Suppressor macrophage treated with lipopolysaccharide for 4 hours (primary cell): ENCODE data around the gene PRKAR2A.
A peak's percentile ranks its signal among the peaks of the same experiment; 100 is the strongest.
"Not testable (repeated sequence)": the region's sequence is repeated elsewhere in the genome, so short reads cannot be mapped to it uniquely, and the experiment has no call there.

Experiments used
- DNase-seq: peaks from one replicate; pipeline ENCODE4 v3.0.0-alpha.2; 2020

PRKAR2A gene

GRCh38 chr3:48723725-48724124, 123.9 kb downstream of the PRKAR2A start:
- DNase-seq = no peak

GRCh38 chr3:48723293-48723692, 124.4 kb downstream of the PRKAR2A start:
- not testable (repeated sequence) for DNase-seq

GRCh38 chr3:48716982-48717746, 130.5 kb downstream of the PRKAR2A start, which contains the start of gene IP6K2:
TSS of gene IP6K2 (minus strand) at chr3:48717221. CDS start at chr3:48695291, 21,930 bp downstream.
- peak; percentile 99 for DNase-seq

GRCh38 chr3:48716508-48716981, 131.1 kb downstream of the PRKAR2A start:
- DNase-seq = no peak

- DNase-seq = no peak
Observed at GRCh38 chr3:48715174-48715800, 132.4 kb downstream of the PRKAR2A start.

- DNase-seq = no peak
Observed at GRCh38 chr3:48711727-48712126, 135.9 kb downstream of the PRKAR2A start.

GRCh38 chr3:48709051-48709461, 138.6 kb downstream of the PRKAR2A start:
- no peak for DNase-seq

- peak; percentile 48 for DNase-seq
Observed at GRCh38 chr3:48708481-48708889, 139.2 kb downstream of the PRKAR2A start.

- no peak for DNase-seq
Observed at GRCh38 chr3:48707157-48707556, 140.5 kb downstream of the PRKAR2A start.

- DNase-seq = no peak
Observed at GRCh38 chr3:48702320-48702920, 145.3 kb downstream of the PRKAR2A start.

GRCh38 chr3:48700731-48701405, 146.8 kb downstream of the PRKAR2A start:
- DNase-seq = no peak

- no peak for DNase-seq
Observed at GRCh38 chr3:48698891-48699290, 148.8 kb downstream of the PRKAR2A start.

- DNase-seq = no peak
Observed at GRCh38 chr3:48697952-48698351, 149.7 kb downstream of the PRKAR2A start.

GRCh38 chr3:48696601-48697000, 151.1 kb downstream of the PRKAR2A start:
- no peak for DNase-seq
